HEK293 (cell line): ENCODE data around the gene HNRNPK.

Experiments
- CTCF ChIA-PET: fragments of 350-600 bp; formaldehyde crosslinking; extraction: SDS; loops from one replicate; lab custom pipeline; 2021; ENCODE audit warnings: antibody characterized with exemption; lab: Yijun Ruan, JAX
- POLR2A ChIA-PET: fragments of 300-600 bp; formaldehyde crosslinking; extraction: SDS; loops from one replicate; lab custom pipeline; 2020; ENCODE audit warnings: antibody characterized with exemption, inconsistent platforms; lab: Yijun Ruan, JAX
- H3K27ac ChIP-seq: fragments of 200-500 bp; sonication (Bioruptor generic); 2 replicates; pipeline ENCODE4 v1.5.1; 2014; ENCODE audit warnings: low read depth, low read length, control low read depth, inconsistent platforms; ENCODE audit errors: extremely low read depth
- H3K36me3 ChIP-seq, 2 experiments: fragments of 200-500 bp in 1 of 2; sonication (Bioruptor generic) in 1 of 2; 1 replicate in 1 of 2; 2 replicates in 1 of 2; pipeline ENCODE4 v1.5.1; 2014 to 2017; ENCODE audit warnings: inconsistent platforms in 2 of 2, low read length in 2 of 2; ENCODE audit not compliant: control insufficient read depth in 2 of 2, insufficient read depth in 1 of 2
- H3K4me1 ChIP-seq: fragments of 200-500 bp; sonication (Bioruptor generic); 2 replicates; pipeline ENCODE4 v1.5.1; 2014; ENCODE audit warnings: mild to moderate bottlenecking, low read length, inconsistent platforms; ENCODE audit not compliant: control insufficient read depth, insufficient read depth
- H3K4me3 ChIP-seq: 2 replicates; pipeline ENCODE4 v1.5.1; 2011; ENCODE audit warnings: low read depth, mild to moderate bottlenecking, control low read depth, low read length, moderate library complexity
- H3K9me3 ChIP-seq: fragments of 200-500 bp; sonication (Bioruptor generic); 2 replicates; pipeline ENCODE4 v1.5.1; 2014; ENCODE audit warnings: low read depth, low read length, inconsistent platforms; ENCODE audit not compliant: control insufficient read depth, insufficient read depth
- EGR2 ChIP-seq: fragments of 450-650 bp; formaldehyde crosslinking; IDR thresholded peaks from 2 replicates; pipeline ENCODE4 v1.5.1; 2016; ENCODE audit warnings: low read depth, missing biosample characterization, missing genetic modification characterization
- GLI4 ChIP-seq: fragments of 450-650 bp; formaldehyde crosslinking; IDR thresholded peaks from 2 replicates; pipeline ENCODE4 v1.5.1; 2016; ENCODE audit warnings: missing biosample characterization, missing genetic modification characterization
- GLIS2 ChIP-seq: fragments of 450-650 bp; formaldehyde crosslinking; IDR thresholded peaks from 2 replicates; pipeline ENCODE4 v1.5.1; 2016; ENCODE audit warnings: missing biosample characterization, missing genetic modification characterization
- KLF10 ChIP-seq: fragments of 450-650 bp; IDR thresholded peaks from 2 replicates; pipeline ENCODE4 v1.5.1; 2018; ENCODE audit warnings: missing biosample characterization, mild to moderate bottlenecking, missing genetic modification characterization
- OSR2 ChIP-seq: fragments of 450-650 bp; formaldehyde crosslinking; IDR thresholded peaks from 2 replicates; pipeline ENCODE4 v1.5.1; 2016; ENCODE audit warnings: missing biosample characterization, missing genetic modification characterization
- PBX3 ChIP-seq: sonication (generic); formaldehyde crosslinking; IDR thresholded peaks from 2 replicates; pipeline ENCODE4 v1.8.1; 2022; ENCODE audit warnings: mild to moderate bottlenecking, moderate library complexity, missing genetic modification reagents
- SP2 ChIP-seq: fragments of 450-650 bp; formaldehyde crosslinking; IDR thresholded peaks from 2 replicates; pipeline ENCODE4 v1.5.1; 2016; ENCODE audit warnings: missing biosample characterization, missing genetic modification characterization
- SP3 ChIP-seq: fragments of 450-650 bp; formaldehyde crosslinking; IDR thresholded peaks from 2 replicates; pipeline ENCODE4 v1.5.1; 2016; ENCODE audit warnings: missing biosample characterization, missing genetic modification characterization
- YY1 ChIP-seq: fragments of 450-650 bp; formaldehyde crosslinking; IDR thresholded peaks from 2 replicates; pipeline ENCODE4 v1.5.1; 2018; ENCODE audit warnings: missing biosample characterization, missing genetic modification characterization
- ZFHX2 ChIP-seq: fragments of 450-650 bp; formaldehyde crosslinking; conservative IDR thresholded peaks from 2 replicates; pipeline ENCODE4 v1.5.1; 2016; ENCODE audit warnings: missing biosample characterization, missing genetic modification characterization
- ZNF19 ChIP-seq: fragments of 450-650 bp; formaldehyde crosslinking; IDR thresholded peaks from 2 replicates; pipeline ENCODE4; 2016; ENCODE audit warnings: missing biosample characterization, missing genetic modification characterization, low read depth
- ZNF239 ChIP-seq: fragments of 450-650 bp; formaldehyde crosslinking; IDR thresholded peaks from 2 replicates; pipeline ENCODE4 v1.5.1; 2016; ENCODE audit warnings: missing biosample characterization, missing genetic modification characterization
- ZNF501 ChIP-seq: fragments of 450-650 bp; formaldehyde crosslinking; IDR thresholded peaks from 2 replicates; pipeline ENCODE4 v1.5.1; 2016; ENCODE audit warnings: missing biosample characterization, missing genetic modification characterization
- ZNF560 ChIP-seq: fragments of 450-650 bp; formaldehyde crosslinking; IDR thresholded peaks from 2 replicates; pipeline ENCODE4 v1.5.1; 2017; ENCODE audit warnings: missing biosample characterization, missing genetic modification characterization, borderline replicate concordance
- ZNF561 ChIP-seq: fragments of 450-650 bp; IDR thresholded peaks from 2 replicates; pipeline ENCODE4 v1.5.1; 2018; ENCODE audit warnings: missing biosample characterization, missing genetic modification characterization, borderline replicate concordance
- ZNF600 ChIP-seq: fragments of 450-650 bp; formaldehyde crosslinking; IDR thresholded peaks from 2 replicates; pipeline ENCODE4 v1.5.1; 2016; ENCODE audit warnings: missing biosample characterization, missing genetic modification characterization
- ZNF843 ChIP-seq: fragments of 450-650 bp; formaldehyde crosslinking; IDR thresholded peaks from 2 replicates; pipeline ENCODE4 v1.5.1; 2016; ENCODE audit warnings: missing biosample characterization, missing genetic modification characterization
- ZSCAN18 ChIP-seq: fragments of 450-650 bp; formaldehyde crosslinking; IDR thresholded peaks from 2 replicates; pipeline ENCODE4 v1.5.1; 2016; ENCODE audit warnings: missing biosample characterization, missing genetic modification characterization
- TF ChIP-seq, protein P1 (sequence below): fragments of 450-650 bp; formaldehyde crosslinking; IDR thresholded peaks from 2 replicates; pipeline ENCODE4 v1.5.1; 2017; ENCODE audit warnings: missing biosample characterization, missing genetic modification characterization
- TF ChIP-seq, protein P2 (sequence below): fragments of 450-650 bp; formaldehyde crosslinking; IDR thresholded peaks from 2 replicates; pipeline ENCODE4 v1.5.1; 2016; ENCODE audit warnings: missing biosample characterization, missing genetic modification characterization
- TF ChIP-seq, protein P3 (sequence below): fragments of 450-650 bp; formaldehyde crosslinking; conservative IDR thresholded peaks from 2 replicates; pipeline ENCODE4 v1.5.1; 2016; ENCODE audit warnings: low read depth, missing biosample characterization, missing genetic modification characterization

Gene HNRNPK

GRCh38 chr9:83979812-83980394 is at the start of gene HNRNPK:
Gene HNRNPK, minus strand, starts transcription at chr9:83980215. Its CDS starts 1,963 bp downstream, at chr9:83978252.
- no peaks in the 10 kb centered on the region for H3K9me3 ChIP-seq
- TF ChIP-seq OSR2 (tag by site-specific recombination) (no peak), GLI4 (tag by site-specific recombination) (0 out of 2 replicates have a peak, but pooled peaks have one; percentile 17), EGR2 (tag by site-specific recombination) (peak; percentile 41), ZNF239 (tag by site-specific recombination) (no peak), ZNF560 (no peak), GLIS2 (tag by site-specific recombination) (peak; percentile 87), YY1 (tag by site-specific recombination) (0 out of 2 replicates have a peak, but pooled peaks have one; percentile 21), ZNF501 (tag by site-specific recombination) (peak; percentile 23; the same call in 1 of the 2 replicates), ZFHX2 (peak; percentile 44; the same call in 1 of the 2 replicates), SP2 (tag by site-specific recombination) (peak; percentile 88), PBX3 (CRISPR knock-in tag) (peak; percentile 98), ZNF561 (tag by site-specific recombination) (no peak), ZNF843 (tag by site-specific recombination) (0 out of 2 replicates have a peak, but pooled peaks have one; percentile 15), ZNF600 (0 out of 2 replicates have a peak, but pooled peaks have one; percentile 16)
- TF ChIP-seq, protein P1, sequence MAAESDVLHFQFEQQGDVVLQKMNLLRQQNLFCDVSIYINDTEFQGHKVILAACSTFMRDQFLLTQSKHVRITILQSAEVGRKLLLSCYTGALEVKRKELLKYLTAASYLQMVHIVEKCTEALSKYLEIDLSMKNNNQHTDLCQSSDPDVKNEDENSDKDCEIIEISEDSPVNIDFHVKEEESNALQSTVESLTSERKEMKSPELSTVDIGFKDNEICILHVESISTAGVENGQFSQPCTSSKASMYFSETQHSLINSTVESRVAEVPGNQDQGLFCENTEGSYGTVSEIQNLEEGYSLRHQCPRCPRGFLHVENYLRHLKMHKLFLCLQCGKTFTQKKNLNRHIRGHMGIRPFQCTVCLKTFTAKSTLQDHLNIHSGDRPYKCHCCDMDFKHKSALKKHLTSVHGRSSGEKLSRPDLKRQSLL (tag by site-specific recombination), result peak; percentile 87; the same call in 1 of the 2 replicates
- TF ChIP-seq, all 188 proteins: peak for 11
- peak within 1 kb of the TSS; percentile 98 for H3K4me3 ChIP-seq
- H3K27ac ChIP-seq, result peak within 1 kb of the TSS; percentile 99
- peaks cover 11 to 45% of the 10 kb centered on the region in 2 experiments; a peak in 2 of 3 replicates for H3K36me3 ChIP-seq
- POLR2A ChIA-PET, result interaction anchor here (0.6 to 5.3 kb wide), 21 partner anchors 8 to 281 kb away, joined by 3 to 57 read pairs (median 4); partner anchors contain the start of gene KIF27
- CTCF ChIA-PET, result interaction anchor here (0.6 to 1.5 kb wide), 5 partner anchors 13 to 1765 kb away, joined by 3 to 5 read pairs (median 4); no protein-coding TSS in a partner anchor
- H3K4me1 ChIP-seq, result peaks cover 2% of the 10 kb centered on the region; the same call in 1 of the 2 replicates

DNA sequence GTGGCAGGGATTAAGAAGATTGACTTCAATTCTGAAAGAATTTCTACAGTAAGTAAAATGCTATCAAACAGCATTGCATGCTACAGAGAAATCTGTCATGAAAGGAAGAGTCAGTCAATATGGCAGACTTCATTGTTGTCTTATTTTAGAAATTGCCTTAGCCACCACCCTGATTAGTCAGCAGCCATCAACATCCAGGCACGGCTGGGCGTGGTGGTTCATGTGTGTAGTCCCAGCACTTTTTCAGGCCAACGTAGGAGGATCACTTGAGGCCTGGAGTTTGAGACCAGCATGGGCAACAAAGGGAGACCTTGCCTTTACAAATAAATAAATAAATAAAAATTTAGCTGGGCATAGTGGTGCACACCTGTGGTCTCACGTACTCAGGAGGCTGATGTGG is 47.2 kb upstream of the HNRNPK start:
- H3K4me3 ChIP-seq, result no peak overlapping the region
- no peak overlapping the region for H3K27ac ChIP-seq
- POLR2A ChIA-PET, result no interaction called here
- CTCF ChIA-PET, result no interaction called here
- H3K9me3 ChIP-seq, result no peaks in the 10 kb centered on the region
- no peaks in the 10 kb centered on the region for H3K4me1 ChIP-seq
- TF ChIP-seq, protein P2, sequence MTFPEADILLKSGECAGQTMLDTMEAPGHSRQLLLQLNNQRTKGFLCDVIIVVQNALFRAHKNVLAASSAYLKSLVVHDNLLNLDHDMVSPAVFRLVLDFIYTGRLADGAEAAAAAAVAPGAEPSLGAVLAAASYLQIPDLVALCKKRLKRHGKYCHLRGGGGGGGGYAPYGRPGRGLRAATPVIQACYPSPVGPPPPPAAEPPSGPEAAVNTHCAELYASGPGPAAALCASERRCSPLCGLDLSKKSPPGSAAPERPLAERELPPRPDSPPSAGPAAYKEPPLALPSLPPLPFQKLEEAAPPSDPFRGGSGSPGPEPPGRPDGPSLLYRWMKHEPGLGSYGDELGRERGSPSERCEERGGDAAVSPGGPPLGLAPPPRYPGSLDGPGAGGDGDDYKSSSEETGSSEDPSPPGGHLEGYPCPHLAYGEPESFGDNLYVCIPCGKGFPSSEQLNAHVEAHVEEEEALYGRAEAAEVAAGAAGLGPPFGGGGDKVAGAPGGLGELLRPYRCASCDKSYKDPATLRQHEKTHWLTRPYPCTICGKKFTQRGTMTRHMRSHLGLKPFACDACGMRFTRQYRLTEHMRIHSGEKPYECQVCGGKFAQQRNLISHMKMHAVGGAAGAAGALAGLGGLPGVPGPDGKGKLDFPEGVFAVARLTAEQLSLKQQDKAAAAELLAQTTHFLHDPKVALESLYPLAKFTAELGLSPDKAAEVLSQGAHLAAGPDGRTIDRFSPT, result no peak
- TF ChIP-seq ZNF19 (tag by site-specific recombination), result no peak
- TF ChIP-seq KLF10 (tag by site-specific recombination), result no peak
- TF ChIP-seq ZSCAN18, result no peak
- TF ChIP-seq, protein P3, sequence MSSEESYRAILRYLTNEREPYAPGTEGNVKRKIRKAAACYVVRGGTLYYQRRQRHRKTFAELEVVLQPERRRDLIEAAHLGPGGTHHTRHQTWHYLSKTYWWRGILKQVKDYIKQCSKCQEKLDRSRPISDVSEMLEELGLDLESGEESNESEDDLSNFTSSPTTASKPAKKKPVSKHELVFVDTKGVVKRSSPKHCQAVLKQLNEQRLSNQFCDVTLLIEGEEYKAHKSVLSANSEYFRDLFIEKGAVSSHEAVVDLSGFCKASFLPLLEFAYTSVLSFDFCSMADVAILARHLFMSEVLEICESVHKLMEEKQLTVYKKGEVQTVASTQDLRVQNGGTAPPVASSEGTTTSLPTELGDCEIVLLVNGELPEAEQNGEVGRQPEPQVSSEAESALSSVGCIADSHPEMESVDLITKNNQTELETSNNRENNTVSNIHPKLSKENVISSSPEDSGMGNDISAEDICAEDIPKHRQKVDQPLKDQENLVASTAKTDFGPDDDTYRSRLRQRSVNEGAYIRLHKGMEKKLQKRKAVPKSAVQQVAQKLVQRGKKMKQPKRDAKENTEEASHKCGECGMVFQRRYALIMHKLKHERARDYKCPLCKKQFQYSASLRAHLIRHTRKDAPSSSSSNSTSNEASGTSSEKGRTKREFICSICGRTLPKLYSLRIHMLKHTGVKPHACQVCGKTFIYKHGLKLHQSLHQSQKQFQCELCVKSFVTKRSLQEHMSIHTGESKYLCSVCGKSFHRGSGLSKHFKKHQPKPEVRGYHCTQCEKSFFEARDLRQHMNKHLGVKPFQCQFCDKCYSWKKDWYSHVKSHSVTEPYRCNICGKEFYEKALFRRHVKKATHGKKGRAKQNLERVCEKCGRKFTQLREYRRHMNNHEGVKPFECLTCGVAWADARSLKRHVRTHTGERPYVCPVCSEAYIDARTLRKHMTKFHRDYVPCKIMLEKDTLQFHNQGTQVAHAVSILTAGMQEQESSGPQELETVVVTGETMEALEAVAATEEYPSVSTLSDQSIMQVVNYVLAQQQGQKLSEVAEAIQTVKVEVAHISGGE (tag by site-specific recombination), result no peak
- TF ChIP-seq SP3, result no peak
- H3K36me3 ChIP-seq, result no peaks in the 10 kb centered on the region
